ENCODE data around the gene AFF2. TPM values are rescaled to one million over a fixed set of nuclear protein-coding genes. Genes with fewer than 3 reads are reported as not detected.

Gene AFF2
- total RNA-seq, 2 experiments from 2014 or later, result 1.7 to 2.0 TPM

GRCh38 chrX:148808833-148809232 lies 308.4 kb downstream of the AFF2 start:
- Mint-ChIP-seq H3K36me3 (ENCODE audit: low read depth) (no peaks in the 10 kb centered on the region), H3K4me1 (ENCODE audit: low read depth) (no peaks in the 10 kb centered on the region), H3K4me3 (no peak overlapping the region), H3K9me3 (no peaks in the 10 kb centered on the region), H3K27me3 (ENCODE audit: low read depth) (no peaks in the 10 kb centered on the region), H3K27ac (no peak overlapping the region)
- CTCF ChIA-PET, result no interaction called here
- intact Hi-C loops (cut with micrococcal nuclease), result no loop called here
- DNase-seq, result no peak

- DNase-seq, result no peak
- Mint-ChIP-seq H3K9me3 (no peaks in the 10 kb centered on the region), H3K27ac (no peak overlapping the region), H3K36me3 (ENCODE audit: low read depth) (no peaks in the 10 kb centered on the region), H3K4me3 (no peak overlapping the region), H3K4me1 (ENCODE audit: low read depth) (no peaks in the 10 kb centered on the region), H3K27me3 (ENCODE audit: low read depth) (no peaks in the 10 kb centered on the region)
- intact Hi-C loops (cut with micrococcal nuclease), result no loop called here
- CTCF ChIA-PET, result no interaction called here
Observed at GRCh38 chrX:148811236-148811635, 310.8 kb downstream of the AFF2 start.

GRCh38 chrX:148813422-148813821 lies 313.0 kb downstream of the AFF2 start:
- Mint-ChIP-seq H3K36me3 (ENCODE audit: low read depth) (no peaks in the 10 kb centered on the region), H3K27ac (no peak overlapping the region), H3K4me3 (no peak overlapping the region), H3K9me3 (no peaks in the 10 kb centered on the region), H3K27me3 (ENCODE audit: low read depth) (no peaks in the 10 kb centered on the region), H3K4me1 (ENCODE audit: low read depth) (no peaks in the 10 kb centered on the region)
- intact Hi-C loops (cut with micrococcal nuclease), result no loop called here
- no peak for DNase-seq
- CTCF ChIA-PET, result no interaction called here

- Mint-ChIP-seq H3K36me3 (ENCODE audit: low read depth) (no peaks in the 10 kb centered on the region), H3K4me1 (ENCODE audit: low read depth) (no peaks in the 10 kb centered on the region), H3K4me3 (no peak overlapping the region), H3K27ac (no peak overlapping the region), H3K9me3 (no peaks in the 10 kb centered on the region), H3K27me3 (ENCODE audit: low read depth) (no peaks in the 10 kb centered on the region)
- CTCF ChIA-PET, result no interaction called here
- intact Hi-C loops (cut with micrococcal nuclease), result no loop called here
- no peak for DNase-seq
Observed at GRCh38 chrX:148813967-148814366, 313.6 kb downstream of the AFF2 start.

- Mint-ChIP-seq H3K4me1 (ENCODE audit: low read depth) (no peaks in the 10 kb centered on the region), H3K27ac (no peak overlapping the region), H3K4me3 (no peak overlapping the region), H3K27me3 (ENCODE audit: low read depth) (no peaks in the 10 kb centered on the region), H3K36me3 (ENCODE audit: low read depth) (no peaks in the 10 kb centered on the region), H3K9me3 (no peaks in the 10 kb centered on the region)
- no peak for DNase-seq
- CTCF ChIA-PET, result no interaction called here
- intact Hi-C loops (cut with micrococcal nuclease), result no loop called here
Observed at GRCh38 chrX:148815218-148815961, 315.0 kb downstream of the AFF2 start.

- Mint-ChIP-seq H3K27ac (no peak overlapping the region), H3K4me3 (no peak overlapping the region), H3K27me3 (ENCODE audit: low read depth) (no peaks in the 10 kb centered on the region), H3K4me1 (ENCODE audit: low read depth) (no peaks in the 10 kb centered on the region), H3K36me3 (ENCODE audit: low read depth) (no peaks in the 10 kb centered on the region), H3K9me3 (no peaks in the 10 kb centered on the region)
- no peak for DNase-seq
- intact Hi-C loops (cut with micrococcal nuclease), result no loop called here
- CTCF ChIA-PET, result no interaction called here
Observed at GRCh38 chrX:148823986-148824385, 323.6 kb downstream of the AFF2 start.

GRCh38 chrX:148825696-148826095 lies 325.3 kb downstream of the AFF2 start:
- Mint-ChIP-seq H3K4me3 (no peak overlapping the region), H3K27ac (no peak overlapping the region), H3K27me3 (ENCODE audit: low read depth) (no peaks in the 10 kb centered on the region), H3K36me3 (ENCODE audit: low read depth) (no peaks in the 10 kb centered on the region), H3K9me3 (no peaks in the 10 kb centered on the region), H3K4me1 (ENCODE audit: low read depth) (no peaks in the 10 kb centered on the region)
- CTCF ChIA-PET, result no interaction called here
- no peak for DNase-seq
- intact Hi-C loops (cut with micrococcal nuclease), result no loop called here

- intact Hi-C loops (cut with micrococcal nuclease), result no loop called here
- CTCF ChIA-PET, result no interaction called here
- no peak overlapping the region for H3K27ac Mint-ChIP-seq
- no peaks in the 10 kb centered on the region for H3K4me1 Mint-ChIP-seq (ENCODE audit: low read depth)
- H3K27me3 Mint-ChIP-seq (ENCODE audit: low read depth), result no peaks in the 10 kb centered on the region
- no peaks in the 10 kb centered on the region for H3K36me3 Mint-ChIP-seq (ENCODE audit: low read depth)
- H3K4me3 Mint-ChIP-seq, result no peak overlapping the region
- no peak for DNase-seq
- no peaks in the 10 kb centered on the region for H3K9me3 Mint-ChIP-seq
Observed at GRCh38 chrX:148836741-148837140, 336.3 kb downstream of the AFF2 start.

- Mint-ChIP-seq H3K4me3 (no peak overlapping the region), H3K9me3 (no peaks in the 10 kb centered on the region), H3K36me3 (ENCODE audit: low read depth) (no peaks in the 10 kb centered on the region), H3K4me1 (ENCODE audit: low read depth) (no peaks in the 10 kb centered on the region), H3K27ac (no peak overlapping the region), H3K27me3 (ENCODE audit: low read depth) (no peaks in the 10 kb centered on the region)
- no peak for DNase-seq
- intact Hi-C loops (cut with micrococcal nuclease), result no loop called here
- CTCF ChIA-PET, result no interaction called here
Observed at GRCh38 chrX:148850631-148851030, 350.2 kb downstream of the AFF2 start.

GRCh38 chrX:148854306-148854705 lies 353.9 kb downstream of the AFF2 start:
- no peaks in the 10 kb centered on the region for H3K4me1 Mint-ChIP-seq (ENCODE audit: low read depth)
- H3K9me3 Mint-ChIP-seq, result no peaks in the 10 kb centered on the region
- intact Hi-C loops (cut with micrococcal nuclease), result no loop called here
- H3K4me3 Mint-ChIP-seq, result no peak overlapping the region
- no peaks in the 10 kb centered on the region for H3K27me3 Mint-ChIP-seq (ENCODE audit: low read depth)
- no peak for DNase-seq
- CTCF ChIA-PET, result no interaction called here
- H3K36me3 Mint-ChIP-seq (ENCODE audit: low read depth), result no peaks in the 10 kb centered on the region
- no peak overlapping the region for H3K27ac Mint-ChIP-seq

- Mint-ChIP-seq H3K36me3 (ENCODE audit: low read depth) (no peaks in the 10 kb centered on the region), H3K4me3 (no peak overlapping the region), H3K4me1 (ENCODE audit: low read depth) (no peaks in the 10 kb centered on the region)
Observed at GRCh38 chrX:148856505-148856904, 356.1 kb downstream of the AFF2 start.

GRCh38 chrX:148865277-148866210 lies 365.1 kb downstream of the AFF2 start:
- no peaks in the 10 kb centered on the region for H3K9me3 Mint-ChIP-seq
- H3K36me3 Mint-ChIP-seq (ENCODE audit: low read depth), result peaks cover 1% of the 10 kb centered on the region
- intact Hi-C loops (cut with micrococcal nuclease), result no loop called here
- no peak overlapping the region for H3K27ac Mint-ChIP-seq
- no peaks in the 10 kb centered on the region for H3K27me3 Mint-ChIP-seq (ENCODE audit: low read depth)
- no peak for DNase-seq
- no peak overlapping the region for H3K4me3 Mint-ChIP-seq
- CTCF ChIA-PET, result no interaction called here
- no peaks in the 10 kb centered on the region for H3K4me1 Mint-ChIP-seq (ENCODE audit: low read depth)

More at GRCh38 chrX:148856505-148856904, 356.1 kb downstream of the AFF2 start:
- Mint-ChIP-seq H3K9me3 (no peaks in the 10 kb centered on the region), H3K27ac (no peak overlapping the region), H3K27me3 (ENCODE audit: low read depth) (no peaks in the 10 kb centered on the region)
- intact Hi-C loops (cut with micrococcal nuclease), result no loop called here
- no peak for DNase-seq
- CTCF ChIA-PET, result no interaction called here

GRCh38 chrX:148867596-148867995 lies 367.2 kb downstream of the AFF2 start:
- intact Hi-C loops (cut with micrococcal nuclease), result no loop called here
- Mint-ChIP-seq H3K4me1 (ENCODE audit: low read depth) (no peaks in the 10 kb centered on the region), H3K9me3 (no peaks in the 10 kb centered on the region), H3K36me3 (ENCODE audit: low read depth) (peaks cover 1% of the 10 kb centered on the region), H3K27me3 (ENCODE audit: low read depth) (no peaks in the 10 kb centered on the region), H3K4me3 (no peak overlapping the region), H3K27ac (no peak overlapping the region)
- CTCF ChIA-PET, result no interaction called here
- no peak for DNase-seq

All from activated naive CD4-positive, alpha-beta T cell treated with anti-CD3 and anti-CD28 coated beads for 36 hours (primary cell).